Left hindlimb (tissue), 1 donor: ENCODE data around the gene RTP3.

Experiments used
- DNase-seq: peaks from one replicate; pipeline ENCODE4 v3.0.0-alpha.2; 2018

RTP3 gene

DNA sequence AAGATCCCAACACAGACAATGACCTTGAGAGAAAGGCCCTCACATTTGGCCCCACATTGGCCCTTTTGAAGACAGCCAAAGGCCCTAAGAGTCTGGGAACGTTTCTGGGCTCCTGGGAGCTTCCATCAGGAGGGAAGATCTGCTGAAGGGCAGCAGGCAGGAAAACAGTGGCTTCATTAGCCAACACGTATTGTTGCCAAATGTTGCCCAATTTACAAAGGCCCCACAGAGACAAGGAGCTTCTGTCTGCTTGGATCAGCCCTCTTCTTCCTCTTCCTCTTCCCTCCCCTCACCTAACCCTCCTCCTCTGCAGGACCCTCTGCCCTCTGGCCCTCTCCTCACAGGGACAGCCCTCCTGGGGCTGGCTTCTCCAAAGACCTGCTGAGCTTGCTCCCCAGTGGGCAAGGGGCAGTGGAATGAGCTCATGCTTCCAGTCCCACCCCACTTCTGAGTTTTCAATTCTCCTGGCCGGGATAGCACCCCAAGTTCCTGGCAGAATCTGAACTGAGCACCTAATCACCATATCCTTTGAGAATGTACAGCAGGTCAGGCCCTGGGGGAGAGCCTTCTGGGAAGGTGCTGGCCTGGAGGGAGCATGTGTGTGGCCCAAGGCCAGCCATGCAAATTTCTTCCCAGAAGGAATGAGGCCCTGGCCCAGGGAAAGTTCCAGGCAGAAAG, 28.0 kb upstream of the RTP3 start:
- DNase-seq, result peak; percentile 8

DNA sequence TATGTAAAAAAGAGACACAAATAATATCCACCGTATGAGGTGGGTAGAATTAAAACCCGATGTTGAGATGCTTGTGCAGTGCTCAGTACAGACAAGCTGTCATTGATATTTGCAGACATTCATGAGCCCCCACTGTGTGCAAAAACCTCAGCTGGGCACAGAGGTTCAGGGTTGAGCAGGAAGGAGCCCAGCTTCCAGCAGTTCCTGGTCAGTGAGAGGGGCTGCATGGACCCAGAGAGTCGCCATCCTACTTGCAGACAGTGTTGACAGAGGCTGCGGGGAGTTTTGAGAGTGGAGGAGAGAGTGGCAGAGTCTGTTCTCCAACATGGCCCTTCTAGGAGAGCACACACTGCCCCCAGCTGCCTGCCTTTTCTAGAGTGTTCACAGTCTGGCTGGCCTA, 26.9 kb upstream of the RTP3 start:
- peak; percentile 10 for DNase-seq

DNA sequence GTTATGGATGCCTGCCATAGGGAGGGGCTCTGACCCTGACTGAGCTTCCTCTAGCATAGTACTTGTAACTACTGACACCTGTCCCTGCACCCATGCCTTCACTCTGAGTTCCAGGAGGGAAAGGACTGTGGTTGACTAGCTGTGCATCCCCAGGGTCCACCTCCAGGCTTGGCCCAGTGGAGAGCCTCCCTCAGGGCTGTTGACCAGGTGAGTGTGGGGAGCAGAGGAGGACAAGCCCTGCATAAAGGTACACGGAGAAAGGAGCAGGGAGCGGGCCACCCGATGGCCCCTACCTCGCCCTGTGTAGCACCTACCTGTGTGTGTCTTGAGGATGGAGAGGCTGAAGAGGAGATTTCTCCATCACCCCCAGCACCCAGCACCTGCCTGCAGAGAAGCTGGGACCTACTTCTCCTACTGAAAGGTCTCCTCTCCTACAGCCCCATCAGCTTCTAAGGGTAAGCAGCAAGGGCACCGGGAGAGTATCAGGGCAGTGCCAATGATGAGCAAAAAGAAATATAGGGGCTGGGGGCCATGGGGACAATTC, 26.3 kb upstream of the RTP3 start:
- no peak for DNase-seq

DNA sequence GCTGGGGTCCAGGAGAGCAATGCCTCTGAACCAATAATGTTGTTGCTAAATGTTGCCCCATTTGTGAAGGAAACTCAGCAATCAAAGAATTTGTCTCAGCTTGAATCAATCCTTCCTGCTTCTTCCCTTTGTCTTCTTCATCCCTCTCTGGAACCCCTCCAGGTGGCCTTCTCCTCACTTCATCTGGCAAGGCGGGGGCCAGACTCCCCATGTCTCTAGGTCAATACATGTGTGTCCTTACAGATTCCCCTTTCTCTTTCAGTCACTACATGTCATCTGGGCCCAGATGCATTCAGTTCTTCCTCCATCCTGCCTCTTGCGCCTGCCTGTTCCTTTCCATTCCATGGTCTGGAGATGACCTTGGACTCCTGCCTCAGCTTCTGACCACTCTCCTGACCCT, 25.0 kb upstream of the RTP3 start:
- no peak for DNase-seq

DNA sequence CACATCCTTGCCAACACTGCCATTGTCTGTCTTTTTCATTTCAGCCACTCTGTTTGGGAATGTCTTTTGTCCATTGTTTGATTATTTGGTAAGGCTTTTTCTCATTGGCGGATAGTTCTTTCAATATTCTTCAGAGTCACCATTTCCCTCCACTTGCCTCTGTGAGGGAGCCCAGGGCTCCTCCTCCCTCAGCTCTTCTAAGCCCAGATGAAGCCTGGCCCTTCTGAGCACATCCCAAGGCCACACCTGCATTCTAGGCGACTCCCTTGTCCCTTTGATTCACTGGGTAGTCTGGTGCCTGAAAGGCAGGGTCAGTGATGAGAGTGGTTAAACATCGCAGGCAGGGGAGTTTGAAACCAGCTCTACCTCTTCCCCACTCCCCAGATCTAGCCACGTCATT, 20.6 kb upstream of the RTP3 start:
- no peak for DNase-seq

DNA sequence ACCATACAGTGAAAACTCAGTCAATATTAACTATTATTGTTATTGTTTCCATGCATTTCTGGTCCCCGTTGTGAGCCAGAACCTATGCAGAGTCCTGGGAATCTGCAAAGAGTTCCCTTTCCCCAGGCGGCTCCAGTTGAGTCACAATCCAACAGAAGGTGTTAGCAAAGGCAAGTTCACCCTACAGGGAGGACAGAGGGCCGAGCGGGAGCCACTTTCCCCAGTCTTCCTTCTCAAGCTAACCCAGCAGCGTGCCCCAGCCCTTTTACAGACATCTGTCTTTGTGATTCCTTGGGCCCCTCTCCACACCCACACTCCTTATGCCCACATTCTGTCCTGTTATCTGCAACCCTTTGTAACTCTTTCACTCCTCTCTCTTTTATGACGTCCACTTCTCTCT, 20.0 kb upstream of the RTP3 start:
- DNase-seq, result peak; percentile 10

DNA sequence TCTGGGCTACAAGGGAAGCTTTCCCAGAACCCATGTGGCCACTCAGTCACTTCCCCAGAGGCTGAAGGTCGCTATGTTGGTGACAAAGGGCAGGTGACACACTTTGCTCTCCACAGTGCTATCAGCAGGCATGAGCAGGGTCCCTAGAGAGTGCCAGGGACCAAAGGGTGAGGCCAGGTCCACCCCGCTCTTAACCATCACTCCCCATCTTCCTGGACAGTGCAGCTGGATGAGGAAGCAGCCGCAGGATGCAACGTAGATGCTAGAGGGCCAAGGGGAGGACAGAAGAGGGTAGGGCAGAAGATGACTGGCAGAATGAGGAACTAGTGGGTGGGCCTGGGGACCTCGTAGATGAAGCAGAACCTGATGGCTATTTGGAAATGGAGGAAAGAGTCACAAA, 19.4 kb upstream of the RTP3 start:
- peak; percentile 16 for DNase-seq

DNA sequence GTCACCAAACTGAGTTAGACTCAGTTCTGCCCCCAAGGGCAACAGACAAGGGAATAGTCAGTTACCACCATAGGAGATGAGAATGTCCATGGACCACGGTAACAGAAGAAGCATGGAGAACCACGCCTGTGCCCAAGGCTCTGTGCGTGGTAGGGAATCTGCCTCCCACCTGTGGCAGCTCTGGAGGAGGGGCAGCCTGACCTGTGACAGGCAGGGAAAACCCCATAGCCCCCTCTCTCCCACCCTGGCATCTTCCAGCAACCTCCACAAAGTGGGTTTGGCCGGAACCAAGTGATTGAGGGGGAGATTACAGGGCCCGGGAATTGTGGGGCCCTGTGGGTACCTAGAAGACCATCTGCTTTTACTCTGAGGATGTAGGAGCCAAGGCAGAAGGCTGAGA, 18.8 kb upstream of the RTP3 start:
- peak; percentile 1 for DNase-seq

DNA sequence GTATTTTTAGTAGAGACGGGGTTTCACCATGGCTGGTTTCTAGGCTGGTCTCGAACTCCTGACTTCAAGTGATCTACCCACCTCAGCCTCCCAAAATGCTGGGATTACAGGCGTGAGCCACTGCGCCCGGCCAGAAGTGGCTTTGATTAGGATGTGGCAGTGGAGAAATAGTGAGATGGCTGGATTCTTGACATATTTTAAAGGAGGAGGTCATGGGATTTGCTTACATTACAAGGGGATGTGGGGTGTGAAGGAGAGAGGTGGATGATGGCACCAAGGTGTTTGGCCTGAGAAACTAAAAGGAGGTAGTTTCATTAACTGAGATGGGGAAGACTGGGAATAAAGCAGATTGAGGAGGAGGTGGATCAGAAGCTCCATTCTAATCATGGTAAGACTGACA, 18.1 kb upstream of the RTP3 start:
- DNase-seq, result peak; percentile 3

DNA sequence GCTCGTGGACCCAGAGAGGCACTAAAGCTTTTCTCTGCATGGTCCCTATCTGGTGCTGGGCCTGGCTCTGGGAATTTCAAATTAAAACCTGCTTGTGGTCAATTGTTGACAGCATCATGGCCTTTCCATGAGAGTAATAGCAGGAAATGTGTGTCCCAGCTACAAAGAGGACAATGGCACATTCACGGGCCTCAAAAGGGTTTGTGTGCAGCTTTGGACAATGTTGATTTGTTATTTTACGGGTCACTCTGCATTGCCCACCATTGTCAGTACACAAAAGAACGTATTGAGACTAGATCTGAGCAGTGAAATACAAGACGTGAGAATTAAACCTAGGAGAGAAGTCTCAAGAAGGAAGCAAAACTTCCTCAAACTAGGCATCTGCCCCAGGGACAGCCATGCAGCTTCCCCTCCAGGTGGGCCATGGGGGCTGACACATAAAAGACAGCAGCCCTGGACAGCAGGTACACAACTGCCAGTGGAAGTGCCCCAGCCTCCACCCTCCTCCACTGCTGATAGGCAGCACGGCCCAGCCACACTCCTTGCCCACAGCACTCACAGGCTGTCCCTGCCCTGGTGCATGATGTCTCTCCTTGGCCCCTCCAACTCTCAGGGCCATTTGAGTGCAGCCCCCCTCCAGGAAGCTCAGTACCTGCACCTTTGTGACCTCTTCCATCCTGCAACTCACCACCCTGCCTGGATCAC, 17.1 kb upstream of the RTP3 start:
- no peak for DNase-seq

DNA sequence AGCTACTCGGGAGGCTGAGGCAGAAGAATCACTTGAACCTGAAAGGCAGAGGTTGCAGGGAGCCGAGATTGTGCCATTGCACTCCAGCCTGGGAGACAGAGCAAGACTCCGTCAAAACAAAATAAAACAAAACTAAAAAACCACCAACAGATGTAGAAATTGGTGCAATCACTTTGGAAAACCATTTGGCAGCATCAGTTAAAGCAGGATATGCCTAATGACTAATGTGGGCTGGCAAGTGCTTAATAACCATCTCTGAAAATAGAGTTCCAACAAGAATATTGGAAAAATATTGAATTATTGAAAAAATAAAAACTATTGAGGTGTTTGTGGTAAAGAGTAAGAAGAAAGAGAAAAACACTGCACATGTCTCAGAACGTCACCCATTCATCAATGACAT, 16.1 kb upstream of the RTP3 start:
- no peak for DNase-seq

DNA sequence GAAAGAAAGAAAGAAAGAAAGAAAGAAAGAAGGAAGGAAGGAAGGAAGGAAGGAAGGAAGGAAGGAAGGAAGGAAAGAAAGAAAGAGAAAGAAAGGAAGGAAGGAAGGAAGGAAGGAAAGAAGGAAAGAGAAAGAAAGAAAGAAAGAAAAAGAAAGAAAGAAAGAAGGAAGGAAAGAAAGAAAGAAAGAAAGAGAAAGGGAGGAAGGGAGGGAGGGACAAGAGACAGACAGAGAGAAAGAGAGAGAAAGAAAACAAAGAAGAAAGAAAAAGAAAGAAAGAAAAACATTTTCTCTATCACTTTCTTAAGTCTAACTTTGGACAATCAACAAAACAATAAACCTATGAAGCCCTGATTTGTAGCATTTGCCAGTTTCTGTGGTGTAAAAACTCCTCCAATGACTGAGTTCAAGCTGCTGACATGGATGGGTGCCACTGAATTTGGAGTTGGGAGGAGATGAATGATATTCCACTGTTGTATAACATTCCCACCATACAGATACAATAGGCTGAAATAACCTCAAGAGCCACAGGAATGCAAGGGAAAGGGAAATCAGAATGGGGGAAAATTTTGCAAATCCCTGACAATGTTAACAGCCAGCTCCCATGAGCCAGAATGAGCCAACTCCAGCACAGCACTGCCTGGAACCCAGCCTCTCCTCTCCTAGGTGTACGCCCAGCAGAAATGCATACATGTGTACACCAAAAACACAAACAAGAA, 15.0 kb upstream of the RTP3 start:
- peak; percentile 49 for DNase-seq

DNA sequence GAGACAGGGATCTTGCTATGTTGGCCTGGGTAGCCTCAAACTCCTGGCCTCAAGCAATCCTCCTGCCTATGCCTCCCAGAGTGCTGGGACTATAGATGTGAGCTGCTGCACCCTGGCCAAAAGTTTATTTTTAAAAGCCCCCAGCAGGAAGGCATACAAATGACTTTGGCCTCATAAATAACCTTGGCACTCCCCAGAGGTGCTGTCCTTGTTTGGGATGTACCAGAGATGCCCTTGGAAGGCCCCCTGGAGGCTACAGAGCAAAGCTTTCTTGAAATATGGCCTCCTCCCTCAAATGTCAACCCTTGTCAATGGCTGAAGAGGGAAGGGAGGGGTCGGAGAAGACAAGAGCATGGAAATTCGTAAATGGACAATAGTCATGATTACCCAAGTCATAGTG, 14.0 kb upstream of the RTP3 start:
- DNase-seq, result no peak

DNA sequence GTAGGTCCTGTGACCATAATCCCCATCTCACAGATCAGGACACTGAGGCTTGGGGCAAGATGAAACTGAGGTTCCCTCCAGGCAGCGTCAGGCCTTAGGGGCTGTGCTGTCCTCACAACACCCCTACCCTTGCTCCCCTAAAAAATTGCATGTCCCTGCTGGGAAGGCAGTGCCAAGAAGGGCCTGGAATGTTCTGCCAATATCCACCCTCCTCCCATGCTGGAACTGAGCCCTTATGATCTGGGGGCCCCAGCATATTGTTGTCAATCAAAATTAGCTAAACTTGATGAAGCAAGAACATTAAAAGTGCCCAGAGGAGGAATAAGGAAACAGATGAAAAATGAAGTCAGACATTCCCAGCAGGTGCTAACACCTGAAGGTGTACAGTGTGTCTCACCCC, 13.4 kb upstream of the RTP3 start:
- no peak for DNase-seq

DNA sequence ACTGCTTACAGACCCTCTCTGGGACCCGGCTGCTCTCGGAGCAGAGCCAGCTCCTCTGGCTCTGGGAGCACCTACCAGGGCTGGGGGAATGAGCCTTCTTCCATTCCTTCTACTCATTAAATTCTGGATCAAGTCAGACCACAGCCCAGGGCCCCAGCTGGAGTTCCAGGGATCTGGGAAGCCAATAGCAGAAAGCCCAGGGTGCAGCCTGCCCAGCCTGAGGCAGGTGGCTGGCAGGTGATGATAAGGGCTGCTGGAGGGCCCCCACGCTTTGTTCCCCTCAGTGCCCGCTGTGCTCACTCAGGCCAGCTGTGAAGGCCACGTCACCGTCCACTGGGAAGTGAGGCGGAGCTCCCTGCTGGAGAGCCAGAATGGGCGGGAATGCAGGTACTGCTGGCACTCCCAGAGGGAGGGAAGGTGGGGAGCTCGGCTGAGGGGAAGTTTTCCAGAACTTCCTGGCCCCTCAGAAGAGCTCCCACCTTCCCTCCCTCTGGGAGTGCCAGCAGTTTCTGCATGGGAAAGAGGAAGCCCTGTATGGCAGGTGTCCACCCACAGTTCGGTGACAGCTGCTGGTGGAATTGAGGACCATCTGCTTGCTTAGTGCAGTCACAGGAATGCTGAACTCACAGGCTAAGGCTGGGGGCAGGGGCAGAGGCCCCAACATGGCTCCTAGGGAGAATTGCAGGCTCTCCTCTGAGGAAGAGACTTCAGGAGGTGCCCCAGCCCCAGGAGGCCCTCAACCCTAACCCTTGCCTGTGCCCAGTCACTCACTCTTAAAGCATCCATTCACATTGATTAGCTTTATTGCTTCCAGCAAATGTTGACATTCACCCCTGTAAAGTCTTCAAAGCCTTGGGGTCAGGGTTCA, 12.6 kb upstream of the RTP3 start:
- no peak for DNase-seq

DNA sequence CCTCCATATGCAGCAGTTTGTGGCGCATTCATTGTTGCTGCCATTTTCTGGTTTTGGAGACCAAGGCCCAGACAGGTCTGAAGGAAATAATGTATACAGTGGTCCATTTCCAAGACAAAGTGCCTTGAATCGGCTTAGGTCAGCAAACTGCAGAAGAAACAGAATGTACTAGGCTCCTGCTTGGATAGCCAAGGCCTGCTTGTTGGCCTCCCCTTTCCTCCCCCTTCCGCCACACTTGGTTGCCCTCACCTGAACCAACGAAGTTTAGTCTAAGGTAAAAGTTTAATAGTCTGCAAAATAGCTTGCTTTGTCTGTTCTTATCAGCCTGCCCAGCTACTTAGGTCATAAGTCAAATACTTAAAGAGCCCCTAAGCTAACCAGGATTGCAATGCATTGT, 12.0 kb upstream of the RTP3 start:
- no peak for DNase-seq

DNA sequence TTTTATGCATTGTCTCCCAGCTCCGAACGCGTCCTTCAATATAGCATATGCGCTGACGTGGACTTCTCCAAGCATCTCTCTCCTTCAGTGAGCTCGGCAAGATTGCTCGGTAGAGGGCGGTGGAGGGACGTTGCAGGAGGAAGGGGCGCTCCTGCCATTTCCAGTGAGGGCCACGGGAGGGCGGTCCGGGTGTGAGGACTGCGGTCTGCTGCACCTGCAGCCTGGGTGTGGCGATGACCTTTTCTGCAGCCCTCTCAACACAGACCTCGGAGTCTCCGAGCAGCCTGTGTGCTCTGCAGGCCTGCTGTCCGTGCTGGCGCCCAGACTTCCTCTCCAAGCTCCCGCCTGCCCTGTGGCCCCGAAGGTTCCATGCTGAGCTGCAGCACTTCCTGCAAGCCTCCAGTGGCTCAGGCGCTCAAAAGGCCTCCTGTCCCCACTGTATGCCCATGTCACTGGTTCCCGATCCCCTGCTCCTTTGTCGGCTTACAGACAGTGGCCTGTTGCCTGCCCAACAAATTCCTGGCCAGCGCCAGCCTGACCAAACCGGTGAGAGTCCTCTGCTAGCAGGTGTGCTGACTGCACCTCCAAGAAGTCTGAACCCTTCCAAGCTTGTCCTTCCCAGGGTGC, 8.9 kb upstream of the RTP3 start:
- peak; percentile 89 for DNase-seq

DNA sequence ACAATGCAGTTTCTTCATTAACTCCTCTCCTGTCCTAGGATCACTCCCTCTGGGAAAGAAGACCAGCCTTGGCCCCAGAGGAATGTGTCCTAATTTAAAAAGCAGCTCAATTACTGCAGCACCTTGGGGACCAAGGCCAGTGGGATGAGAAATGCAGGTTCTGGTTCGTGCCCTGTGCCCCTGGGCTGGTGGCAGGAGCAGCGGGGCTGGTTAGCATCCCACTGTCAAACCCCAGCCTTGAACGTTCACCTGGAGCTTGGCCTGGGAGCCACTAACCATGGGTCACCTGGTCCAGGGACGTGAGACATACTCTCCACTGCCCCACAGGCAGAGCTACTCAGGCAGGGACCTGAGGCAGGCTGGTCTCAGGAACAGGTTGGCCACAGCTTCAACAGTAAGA, 8.4 kb upstream of the RTP3 start:
- no peak for DNase-seq

DNA sequence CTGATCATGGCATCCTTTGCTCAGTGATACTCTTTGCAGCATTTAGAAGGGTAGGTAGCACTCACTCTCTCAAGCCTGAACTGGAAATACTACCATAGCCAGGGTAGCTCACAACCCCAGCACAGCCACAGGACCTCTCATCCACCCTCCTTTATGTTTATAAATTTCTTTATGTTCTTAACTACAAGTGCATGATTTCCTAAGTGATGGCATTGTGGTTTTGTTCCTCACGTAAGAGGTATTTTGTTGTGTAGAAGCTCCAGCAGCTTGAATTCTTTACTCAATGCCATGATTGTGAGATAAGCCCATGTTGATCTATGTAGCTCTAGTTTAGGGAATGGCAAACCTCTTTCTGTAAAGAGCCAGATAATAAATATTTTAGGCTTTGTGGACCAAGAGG, 7.9 kb upstream of the RTP3 start:
- no peak for DNase-seq

DNA sequence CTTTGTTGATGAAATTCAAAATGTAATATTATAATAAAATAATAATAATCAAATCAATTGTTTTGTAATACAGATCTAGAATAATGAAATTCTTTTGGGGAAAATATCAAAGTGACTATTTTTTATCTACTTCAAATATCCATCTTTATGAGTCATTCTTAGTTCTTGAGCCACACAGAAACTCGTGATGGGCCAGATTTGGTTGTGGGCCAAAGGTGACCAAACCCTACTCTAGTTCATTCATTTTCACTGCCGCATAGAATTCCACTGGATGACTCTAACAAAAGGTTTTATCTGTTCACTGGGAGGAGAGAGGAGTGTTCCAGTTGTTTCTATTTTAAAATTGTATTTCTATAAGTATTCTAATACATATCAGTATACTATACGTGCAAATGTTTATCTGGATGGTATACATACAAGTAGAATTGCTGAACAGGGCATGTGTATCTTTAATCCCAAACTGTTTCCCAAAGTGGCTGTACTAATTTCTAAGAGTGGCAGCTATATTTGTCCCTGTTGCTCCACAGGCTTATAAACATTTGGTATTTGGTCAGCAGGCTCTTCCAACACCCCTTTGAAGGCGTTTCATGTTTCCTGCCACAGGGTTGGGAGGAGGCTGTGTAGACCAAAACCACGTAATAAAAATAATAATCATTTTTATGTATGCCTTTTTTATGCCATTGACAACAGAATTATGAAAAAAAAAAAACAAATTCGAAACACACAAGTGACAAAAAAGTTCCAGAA, 7.3 kb upstream of the RTP3 start:
- no peak for DNase-seq
